OCI-LY3 (cell line): ENCODE results near the gene NCOA6.

Experiments used
- H2AFZ ChIP-seq: fragments of 200-600, 300-600 bp; shearing (Covaris generic); 2 replicates; pipeline ENCODE4 v1.6.0; 2014; ENCODE audit warnings: antibody characterized with exemption, low read depth, low read length
- H3K27ac ChIP-seq: fragments of 200-600, 300-600 bp; sonication (generic); 2 replicates; pipeline ENCODE4 v1.5.1; 2014; ENCODE audit warnings: mild to moderate bottlenecking, low read length, moderate library complexity, mixed read lengths
- H3K27me3 ChIP-seq: fragments of 200-600, 300-600 bp; sonication (generic); 2 replicates; pipeline ENCODE4 v1.6.1; 2014; ENCODE audit warnings: low read depth, low read length, mixed read lengths
- H3K36me3 ChIP-seq: fragments of 200-600, 300-600 bp; sonication (generic); replicated peaks from 2 replicates; pipeline ENCODE3; 2014; ENCODE audit warnings: low read depth, low read length, mixed read lengths
- H3K4me1 ChIP-seq: fragments of 300-600, 200-600 bp; sonication (generic); 2 replicates; pipeline ENCODE4 v1.6.1; 2014; ENCODE audit warnings: low read length, mixed read lengths
- H3K4me2 ChIP-seq: fragments of 200-600, 300-600 bp; sonication (generic); 2 replicates; pipeline ENCODE4 v1.6.1; 2014; ENCODE audit warnings: low read length, mixed read lengths
- H3K4me3 ChIP-seq: fragments of 300-600, 200-600 bp; sonication (generic); 2 replicates; pipeline ENCODE4 v1.5.1; 2014; ENCODE audit warnings: antibody characterized with exemption, mild to moderate bottlenecking, low read length, moderate library complexity
- H3K79me2 ChIP-seq: fragments of 300-600, 200-600 bp; shearing (Covaris generic); 2 replicates; pipeline ENCODE4 v1.6.1; 2014; ENCODE audit warnings: mild to moderate bottlenecking, low read length, mixed read lengths
- H3K9ac ChIP-seq: fragments of 300-600, 200-600 bp; shearing (Covaris generic); 2 replicates; pipeline ENCODE4 v1.6.0; 2014; ENCODE audit warnings: mild to moderate bottlenecking, low read length, moderate library complexity
- H3K9me3 ChIP-seq: fragments of 200-600, 300-600 bp; shearing (Covaris generic); 2 replicates; pipeline ENCODE4 v1.6.1; 2014; ENCODE audit warnings: low read length, mixed read lengths; ENCODE audit not compliant: insufficient read depth
- H4K20me1 ChIP-seq: fragments of 200-600, 300-600 bp; sonication (generic); 2 replicates; pipeline ENCODE4 v1.6.1; 2016; ENCODE audit warnings: low read length, mixed read lengths; ENCODE audit not compliant: insufficient read depth
- CTCF ChIP-seq: fragments of 200-600, 300-600 bp; sonication (generic); IDR thresholded peaks from 2 replicates; pipeline ENCODE4 v1.5.1; 2014; ENCODE audit warnings: antibody characterized with exemption, low read length, low read depth
- EZH2phosphoT487 ChIP-seq: fragments of 200-600 bp; shearing (Covaris generic); IDR thresholded peaks from 2 replicates; pipeline ENCODE4 v1.6.1; 2018; ENCODE audit warnings: antibody characterized with exemption, mixed run types, low read depth

Gene NCOA6

GRCh38 chr20:34872622-34873224 is 47.3 kb upstream of the NCOA6 start, which contains the start of gene GGT7:
Gene GGT7, minus strand, starts transcription at chr20:34872856. Its CDS starts 41 bp downstream, at chr20:34872815.
- H3K4me1 ChIP-seq: peaks cover 23% of the 10 kb centered on the region
- H3K9me3 ChIP-seq: no peaks in the 10 kb centered on the region
- peak within 1 kb of the TSS; percentile 81 for H3K4me2 ChIP-seq
- H2AFZ ChIP-seq: peak within 1 kb of the TSS; percentile 74
- H3K4me3 ChIP-seq: peak within 1 kb of the TSS; percentile 77
- no peaks in the 10 kb centered on the region for H3K36me3 ChIP-seq
- H3K9ac ChIP-seq: peak within 1 kb of the TSS; percentile 55
- 0 out of 2 replicates have a peak, but pooled peaks cover 3% of the 10 kb centered on the region for H3K27me3 ChIP-seq
- no peaks in the 10 kb centered on the region for H4K20me1 ChIP-seq
- no peaks in the 10 kb centered on the region for H3K79me2 ChIP-seq
- H3K27ac ChIP-seq: no peak within 1 kb of the TSS
- TF ChIP-seq EZH2phosphoT487: no peak
- peak; percentile 74 for TF ChIP-seq CTCF

- H3K9ac ChIP-seq: peak overlapping the region; percentile 55
- no peaks in the 10 kb centered on the region for H3K9me3 ChIP-seq
- H3K4me1 ChIP-seq: peaks cover 21% of the 10 kb centered on the region
- TF ChIP-seq CTCF: no peak
- peak overlapping the region; percentile 68; the same call in 1 of the 2 replicates for H2AFZ ChIP-seq
- no peaks in the 10 kb centered on the region for H4K20me1 ChIP-seq
- H3K27ac ChIP-seq: no peak overlapping the region
- H3K27me3 ChIP-seq: 0 out of 2 replicates have a peak, but pooled peaks cover 3% of the 10 kb centered on the region
- peak overlapping the region; percentile 81 for H3K4me2 ChIP-seq
- H3K36me3 ChIP-seq: no peaks in the 10 kb centered on the region
- H3K4me3 ChIP-seq: peak overlapping the region; percentile 77
- H3K79me2 ChIP-seq: no peaks in the 10 kb centered on the region
These were observed 46.6 kb upstream of the NCOA6 start for GRCh38 chr20:34871966-34872621.

- Histone ChIP-seq H3K4me3 (no peak overlapping the region), H3K27ac (no peak overlapping the region), H3K9me3 (no peaks in the 10 kb centered on the region), H3K36me3 (no peaks in the 10 kb centered on the region), H4K20me1 (no peaks in the 10 kb centered on the region), H3K79me2 (no peaks in the 10 kb centered on the region), H3K4me1 (peaks cover 20% of the 10 kb centered on the region), H3K27me3 (0 out of 2 replicates have a peak, but pooled peaks cover 3% of the 10 kb centered on the region), H2AFZ (no peak overlapping the region), H3K9ac (no peak overlapping the region), H3K4me2 (peak overlapping the region; percentile 81)
- no peak for TF ChIP-seq CTCF
- no peak for TF ChIP-seq EZH2phosphoT487
These were observed 46.0 kb upstream of the NCOA6 start for GRCh38 chr20:34871320-34871926.

GRCh38 chr20:34864216-34864615 is 38.8 kb upstream of the NCOA6 start:
- Histone ChIP-seq H3K27me3 (no peaks in the 10 kb centered on the region), H3K27ac (no peak overlapping the region), H3K4me3 (no peak overlapping the region), H3K4me2 (no peak overlapping the region), H2AFZ (no peak overlapping the region), H3K9ac (no peak overlapping the region), H3K4me1 (no peaks in the 10 kb centered on the region), H3K79me2 (no peaks in the 10 kb centered on the region), H4K20me1 (no peaks in the 10 kb centered on the region), H3K36me3 (no peaks in the 10 kb centered on the region), H3K9me3 (no peaks in the 10 kb centered on the region)
- no peak for TF ChIP-seq EZH2phosphoT487
- TF ChIP-seq CTCF: no peak
